Fibroblast of lung (primary cell): ENCODE results near the gene CCDC80.

ENCODE experiments used
- CTCF ChIP-seq, 2 donors: IDR thresholded peaks in 1 of 2; conservative IDR thresholded peaks in 1 of 2; 1 replicate in 1 of 2; 2 replicates in 1 of 2; pipeline ENCODE4 v1.5.1; 2011 to 2012; ENCODE audit warnings: low read length in 2 of 2, control low read depth in 1 of 2, inconsistent platforms in 1 of 2, low read depth in 1 of 2, mild to moderate bottlenecking in 1 of 2
- EZH2 ChIP-seq: IDR thresholded peaks from 2 replicates; pipeline ENCODE4 v1.5.1; 2012; ENCODE audit warnings: low read length, control low read depth, mild to moderate bottlenecking; ENCODE audit errors: missing control alignments

- TF ChIP-seq CTCF (conservative IDR thresholded peaks at IDR 0.05 in 1 of 2, IDR thresholded peaks at IDR 0.05 in 1 of 2; ENCODE audit: low read depth in 1 of 2, low read length in 2 of 2), result no peak
- TF ChIP-seq EZH2, result no peak
Measured at GRCh38 chr3:112561484-112561733, 79.5 kb downstream of the CCDC80 start.
